GM19463 (cell line): ENCODE data around the gene COQ2.
"Not testable (repeated sequence)": the region's sequence is repeated elsewhere in the genome, so short reads cannot be mapped to it uniquely, and the experiment has no call there.

ENCODE experiments used
- ATAC-seq: cut with Tn5 transposase; IDR thresholded peaks from one replicate; pipeline ENCODE4 v1.9.1; 2021; ENCODE audit warnings: mild to moderate bottlenecking, moderate library complexity; ENCODE audit not compliant: unreplicated experiment

The COQ2 gene

GRCh38 chr4:83284193-83285054 lies at the start of gene COQ2:
TSS of gene COQ2 (minus strand) at chr4:83284798. CDS start at chr4:83284764, 34 bp downstream.
- peak; percentile 90 for ATAC-seq

GRCh38 chr4:83331956-83332355 lies 47.4 kb upstream of the COQ2 start:
- no peak for ATAC-seq

- ATAC-seq, result no peak
These were observed 45.0 kb upstream of the COQ2 start for GRCh38 chr4:83329521-83330110.

GRCh38 chr4:83328521-83329187 lies 44.1 kb upstream of the COQ2 start:
- no peak for ATAC-seq

- ATAC-seq, result no peak
These were observed 41.9 kb upstream of the COQ2 start for GRCh38 chr4:83326546-83326945.

- ATAC-seq, result not testable (repeated sequence)
These were observed 40.7 kb upstream of the COQ2 start for GRCh38 chr4:83325306-83325705.

- no peak for ATAC-seq
These were observed 38.5 kb upstream of the COQ2 start for GRCh38 chr4:83323136-83323535.

GRCh38 chr4:83320548-83320947 lies 36.0 kb upstream of the COQ2 start:
- ATAC-seq, result no peak

- ATAC-seq, result no peak
These were observed 34.1 kb upstream of the COQ2 start for GRCh38 chr4:83318666-83319065.

- ATAC-seq, result no peak
These were observed 33.1 kb upstream of the COQ2 start for GRCh38 chr4:83317671-83318070.

- ATAC-seq, result no peak
These were observed 32.0 kb upstream of the COQ2 start for GRCh38 chr4:83316459-83317165.

GRCh38 chr4:83315341-83315870 lies 30.8 kb upstream of the COQ2 start:
- ATAC-seq, result no peak

GRCh38 chr4:83308672-83309071 lies 24.1 kb upstream of the COQ2 start:
- ATAC-seq, result no peak

- no peak for ATAC-seq
These were observed 23.3 kb upstream of the COQ2 start for GRCh38 chr4:83307920-83308319.

- ATAC-seq, result no peak
These were observed 20.6 kb upstream of the COQ2 start for GRCh38 chr4:83305187-83305586.

- no peak for ATAC-seq
These were observed 13.1 kb upstream of the COQ2 start for GRCh38 chr4:83297548-83298260.

GRCh38 chr4:83293305-83294046 lies 8.9 kb upstream of the COQ2 start:
- ATAC-seq, result no peak

GRCh38 chr4:83290059-83290774 lies 5.6 kb upstream of the COQ2 start:
- not testable (repeated sequence) for ATAC-seq

- ATAC-seq, result not testable (repeated sequence)
These were observed 3.8 kb upstream of the COQ2 start for GRCh38 chr4:83288381-83288780.
